Left ventricle myocardium inferior (tissue), 1 donor: ENCODE results near the gene GANAB. TPM values are rescaled to one million over a fixed set of nuclear protein-coding genes. Genes with fewer than 3 reads are reported as not detected.

Experiments used
- DNase-seq: peaks from one replicate; pipeline ENCODE4 v3.0.0-alpha.2; 2020
- H3K27ac ChIP-seq: fragments of 200-600 bp; replicated peaks from 2 replicates; pipeline ENCODE4 v1.8.0; 2021
- H3K27me3 ChIP-seq: fragments of 200-600 bp; 2 replicates; pipeline ENCODE4 v1.8.0; 2021; ENCODE audit warnings: low read depth
- H3K36me3 ChIP-seq: fragments of 200-600 bp; 2 replicates; pipeline ENCODE4 v1.8.0; 2021
- H3K4me1 ChIP-seq: fragments of 200-600 bp; 2 replicates; pipeline ENCODE4 v1.8.0; 2021
- H3K4me3 ChIP-seq: fragments of 200-600 bp; 2 replicates; pipeline ENCODE4 v1.8.0; 2021; ENCODE audit warnings: mild to moderate bottlenecking, moderate library complexity
- H3K9me3 ChIP-seq: fragments of 200-600 bp; replicated peaks from 2 replicates; pipeline ENCODE4 v1.8.0; 2021
- intact Hi-C: fragments of 100-400 bp; cut with micrococcal nuclease; formaldehyde crosslinking; loops from one replicate; pipeline ENCODE4 v1.11.0; 2022
- total RNA-seq: library from RNA; stranded (reverse); fragmentation: NEBNext Ultra II Directional; extraction: Animal tissue kit (Norgen Biotek cat#: 25700); gene quantifications from one replicate; pipeline ENCODE4 v1.2.1, GENCODE V29; 2021
- TF ChIP-seq, protein P1 (sequence below): fragments of 200-600 bp; IDR thresholded peaks from 2 replicates; pipeline ENCODE4 v1.8.0; 2021; ENCODE audit warnings: antibody characterized with exemption, mild to moderate bottlenecking, borderline replicate concordance
- donor health status: DM: no; HTN: yes; CAD: no; lungs with severe emphysema.

The GANAB gene
- total RNA-seq, 1 donor from 2014 or later: 90.2 TPM

DNA sequence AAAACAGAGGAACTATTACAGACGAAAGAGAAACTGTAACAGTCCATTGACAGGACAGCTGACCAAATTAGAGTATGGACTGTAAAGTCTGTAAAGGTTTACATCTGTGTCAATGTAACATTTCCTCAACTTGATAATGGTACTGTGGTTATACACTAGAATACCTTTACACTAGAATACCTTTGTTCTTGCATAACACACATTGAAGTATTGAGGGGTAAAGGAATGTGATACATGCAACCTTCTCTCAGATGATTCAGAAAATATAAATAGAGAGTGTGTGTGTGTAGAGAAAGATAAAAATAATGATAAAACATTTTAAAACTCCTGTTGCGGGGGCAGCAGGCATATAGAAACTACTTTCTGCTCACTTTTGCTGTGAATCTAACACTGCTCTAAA is 67.2 kb downstream of the GANAB start:
- Histone ChIP-seq H3K27me3 (no peaks in the 10 kb centered on the region), H3K9me3 (no peaks in the 10 kb centered on the region), H3K4me3 (no peak overlapping the region), H3K4me1 (peaks cover 44% of the 10 kb centered on the region), H3K36me3 (peaks cover 61% of the 10 kb centered on the region), H3K27ac (no peak overlapping the region)
- intact Hi-C loops: no loop called here
- TF ChIP-seq, protein P1, sequence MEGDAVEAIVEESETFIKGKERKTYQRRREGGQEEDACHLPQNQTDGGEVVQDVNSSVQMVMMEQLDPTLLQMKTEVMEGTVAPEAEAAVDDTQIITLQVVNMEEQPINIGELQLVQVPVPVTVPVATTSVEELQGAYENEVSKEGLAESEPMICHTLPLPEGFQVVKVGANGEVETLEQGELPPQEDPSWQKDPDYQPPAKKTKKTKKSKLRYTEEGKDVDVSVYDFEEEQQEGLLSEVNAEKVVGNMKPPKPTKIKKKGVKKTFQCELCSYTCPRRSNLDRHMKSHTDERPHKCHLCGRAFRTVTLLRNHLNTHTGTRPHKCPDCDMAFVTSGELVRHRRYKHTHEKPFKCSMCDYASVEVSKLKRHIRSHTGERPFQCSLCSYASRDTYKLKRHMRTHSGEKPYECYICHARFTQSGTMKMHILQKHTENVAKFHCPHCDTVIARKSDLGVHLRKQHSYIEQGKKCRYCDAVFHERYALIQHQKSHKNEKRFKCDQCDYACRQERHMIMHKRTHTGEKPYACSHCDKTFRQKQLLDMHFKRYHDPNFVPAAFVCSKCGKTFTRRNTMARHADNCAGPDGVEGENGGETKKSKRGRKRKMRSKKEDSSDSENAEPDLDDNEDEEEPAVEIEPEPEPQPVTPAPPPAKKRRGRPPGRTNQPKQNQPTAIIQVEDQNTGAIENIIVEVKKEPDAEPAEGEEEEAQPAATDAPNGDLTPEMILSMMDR: no peak
- no peak for DNase-seq

DNA sequence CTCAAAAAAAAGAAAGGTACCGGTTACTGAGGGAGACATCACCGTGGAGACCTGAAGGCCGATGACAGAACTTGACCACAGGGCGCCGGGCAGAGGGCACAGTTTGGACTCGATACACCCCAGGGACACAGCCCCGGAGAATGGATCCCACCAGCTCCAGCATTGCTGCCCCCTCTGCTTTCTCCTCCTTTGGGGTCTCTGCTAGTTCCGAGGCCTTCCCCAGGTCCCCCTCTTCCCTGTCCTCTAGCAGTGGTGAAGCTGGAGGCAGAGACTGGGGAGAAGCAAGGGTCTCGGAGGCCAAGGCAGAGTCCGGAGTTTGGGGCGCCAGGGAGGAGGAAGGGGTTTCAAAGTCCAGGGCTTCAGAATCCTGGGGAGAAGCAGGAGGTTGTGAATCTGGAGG is 67.9 kb downstream of the GANAB start:
- TF ChIP-seq, protein P1: no peak
- H3K27me3 ChIP-seq: no peaks in the 10 kb centered on the region
- DNase-seq: no peak
- peaks cover 46% of the 10 kb centered on the region for H3K4me1 ChIP-seq
- H3K36me3 ChIP-seq: peaks cover 57% of the 10 kb centered on the region
- no peak overlapping the region for H3K4me3 ChIP-seq
- intact Hi-C loops: no loop called here
- peak overlapping the region; percentile 94 for H3K27ac ChIP-seq
- no peaks in the 10 kb centered on the region for H3K9me3 ChIP-seq

DNA sequence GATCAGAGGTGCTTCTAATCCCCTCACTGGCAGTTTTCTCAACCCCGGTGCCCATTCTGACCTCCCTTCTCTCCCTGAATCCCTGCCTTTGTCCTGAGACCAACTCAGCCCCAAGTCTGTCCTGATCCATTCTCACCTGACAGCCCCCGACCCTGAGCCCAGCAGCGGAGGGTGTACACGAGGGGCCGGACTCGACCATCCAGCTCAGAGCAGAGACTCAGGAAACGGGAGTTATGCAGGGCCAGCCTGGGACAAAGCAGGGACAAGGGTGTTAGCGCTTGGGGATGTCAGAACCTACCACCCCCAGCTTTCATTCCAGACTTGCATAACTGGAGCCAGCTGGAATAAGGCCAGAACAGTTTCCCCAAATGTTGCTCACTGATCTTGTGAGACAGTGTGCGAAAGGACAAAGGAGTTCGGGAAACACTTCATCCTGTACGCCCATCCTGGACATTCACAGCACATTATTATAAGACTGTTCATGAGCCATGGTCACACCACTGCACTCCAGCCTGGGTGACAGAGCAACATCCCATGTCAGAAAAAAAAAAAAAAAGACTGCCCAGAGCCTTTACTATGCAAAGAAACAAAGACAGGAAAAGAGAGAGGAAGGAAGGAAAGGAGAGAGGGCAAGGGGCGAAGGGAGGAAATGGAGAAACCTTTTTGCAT is 69.2 kb downstream of the GANAB start:
- TF ChIP-seq, protein P1: no peak
- Histone ChIP-seq H3K36me3 (peaks cover 56% of the 10 kb centered on the region), H3K9me3 (no peaks in the 10 kb centered on the region), H3K4me3 (peak overlapping the region; percentile 28), H3K27me3 (no peaks in the 10 kb centered on the region), H3K27ac (peak overlapping the region; percentile 94), H3K4me1 (peaks cover 59% of the 10 kb centered on the region)
- intact Hi-C loops: no loop called here
- DNase-seq: no peak

DNA sequence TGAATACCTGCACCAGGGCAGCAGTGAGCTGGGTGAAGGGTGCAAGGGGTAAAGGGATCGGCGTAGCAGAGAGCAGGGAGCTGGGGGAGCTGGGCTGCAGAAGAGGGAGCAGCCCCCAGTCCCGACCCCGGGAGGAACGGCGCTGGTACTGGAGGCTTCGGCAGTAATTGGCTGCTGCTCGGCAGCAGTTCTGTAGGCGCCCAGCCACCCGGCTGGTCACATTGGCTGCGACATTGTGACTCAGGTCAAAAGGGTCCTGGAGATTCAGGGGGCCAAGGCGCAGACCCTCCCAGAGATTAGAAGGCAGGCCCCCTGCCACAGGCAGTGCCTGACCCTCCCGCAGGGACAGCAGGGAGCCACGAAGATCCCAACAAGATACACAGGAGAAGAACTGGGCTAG is 70.6 kb downstream of the GANAB start:
- Histone ChIP-seq H3K9me3 (no peaks in the 10 kb centered on the region), H3K36me3 (peaks cover 57% of the 10 kb centered on the region), H3K4me3 (peak overlapping the region; percentile 94), H3K4me1 (peaks cover 65% of the 10 kb centered on the region), H3K27ac (peak overlapping the region; percentile 94), H3K27me3 (no peaks in the 10 kb centered on the region)
- intact Hi-C loops: no loop called here
- TF ChIP-seq, protein P1: no peak
- DNase-seq: no peak

DNA sequence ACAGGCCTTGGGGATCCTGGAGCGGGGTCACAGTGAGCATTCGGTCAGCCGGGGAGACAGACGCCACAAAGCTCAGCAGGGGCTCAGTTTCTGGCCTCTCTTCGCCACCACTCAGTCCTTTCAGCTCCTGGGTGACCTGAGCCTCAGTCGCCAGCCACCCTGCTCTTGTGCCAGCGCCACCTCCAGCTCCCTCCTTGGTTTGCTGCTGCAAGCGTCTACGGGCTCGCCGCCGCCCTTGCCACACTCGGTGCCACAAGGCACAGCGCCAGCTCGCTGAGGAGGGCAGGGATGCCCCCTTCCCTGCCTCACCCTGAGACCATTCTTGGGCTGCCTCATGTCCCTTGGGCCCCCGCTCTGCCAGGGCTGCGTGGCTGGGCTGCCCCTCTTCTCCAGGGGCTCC is 71.3 kb downstream of the GANAB start:
- TF ChIP-seq, protein P1: no peak
- DNase-seq: no peak
- Histone ChIP-seq H3K27ac (peak overlapping the region; percentile 94), H3K36me3 (peaks cover 61% of the 10 kb centered on the region), H3K4me1 (peaks cover 70% of the 10 kb centered on the region), H3K27me3 (no peaks in the 10 kb centered on the region), H3K4me3 (peak overlapping the region; percentile 94), H3K9me3 (no peaks in the 10 kb centered on the region)
- intact Hi-C loops: no loop called here

Other genes with a start within 250 kb of the GANAB start
- gene SCGB1A1, start 227.6 kb downstream of the GANAB start, total RNA-seq: not detected
- gene AHNAK, start 99.8 kb downstream of the GANAB start, total RNA-seq: 290 TPM
- 958 TPM for gene EEF1G, start 72.7 kb downstream of the GANAB start, total RNA-seq
- 12.5 TPM for gene TUT1, start 55.1 kb downstream of the GANAB start, total RNA-seq
- gene MTA2, start 44.7 kb downstream of the GANAB start, total RNA-seq: 26.3 TPM
- gene EML3, start 33.8 kb downstream of the GANAB start, total RNA-seq: 14.6 TPM
- 2.0 TPM for gene ROM1, start 33.4 kb downstream of the GANAB start, total RNA-seq
- 13.2 TPM for gene B3GAT3, start 24.6 kb downstream of the GANAB start, total RNA-seq
- 10.1 TPM for gene INTS5, start 6.7 kb upstream of the GANAB start, total RNA-seq
- 31.1 TPM for gene C11orf98, start 18.6 kb upstream of the GANAB start, total RNA-seq
- gene CSKMT, start 18.7 kb upstream of the GANAB start, total RNA-seq: 5.0 TPM
- gene UQCC3, start 25.1 kb upstream of the GANAB start, total RNA-seq: 6.9 TPM
- gene LBHD1, start 25.7 kb upstream of the GANAB start, total RNA-seq: 2.1 TPM
- gene UBXN1, start 32.5 kb upstream of the GANAB start, total RNA-seq: 82.3 TPM
- 2.7 TPM for gene LRRN4CL, start 42.9 kb upstream of the GANAB start, total RNA-seq
- gene BSCL2, start 60.8 kb upstream of the GANAB start, total RNA-seq: 18.4 TPM
- gene GNG3, start 61.1 kb upstream of the GANAB start, total RNA-seq: not detected
- gene HNRNPUL2, start 80.8 kb upstream of the GANAB start, total RNA-seq: 37.6 TPM
- 12.9 TPM for gene TTC9C, start 81.9 kb upstream of the GANAB start, total RNA-seq
- 9.5 TPM for gene ZBTB3, start 107.5 kb upstream of the GANAB start, total RNA-seq
- gene POLR2G, start 115.0 kb upstream of the GANAB start, total RNA-seq: 43.4 TPM
- 8.0 TPM for gene TAF6L, start 124.8 kb upstream of the GANAB start, total RNA-seq
- 20.5 TPM for gene TMEM179B, start 140.8 kb upstream of the GANAB start, total RNA-seq
- 24.1 TPM for gene TMEM223, start 145.4 kb upstream of the GANAB start, total RNA-seq
- gene NXF1, start 158.8 kb upstream of the GANAB start, total RNA-seq: 43.2 TPM
- gene STX5, start 185.4 kb upstream of the GANAB start, total RNA-seq: 16.7 TPM
- not detected for gene TEX54, start 186.2 kb upstream of the GANAB start, total RNA-seq
- 24.3 TPM for gene WDR74, start 193.0 kb upstream of the GANAB start, total RNA-seq
- gene SLC3A2, start 234.3 kb upstream of the GANAB start, total RNA-seq: 35.0 TPM